A673 (cell line): ENCODE measurements around the gene C11orf16. TPM values are rescaled to one million over a fixed set of nuclear protein-coding genes. Genes with fewer than 3 reads are reported as not detected.

ENCODE experiments used
- BruUV-seq: library from RNA; stranded (reverse); fragments of 400-500 nt; replicated peaks from 2 replicates; lab custom pipeline; 2021; lab: Mats Ljungman, UMichigan
- CTCF ChIA-PET: fragments of 300-600 bp; sonication (Branson Sonifier 250); formaldehyde crosslinking; loops from one replicate; lab custom pipeline; 2022; ENCODE audit warnings: antibody characterized with exemption; lab: Charles Lee
- POLR2A ChIA-PET: fragments of 300-600 bp; sonication (Branson Sonifier 250); formaldehyde crosslinking; loops from one replicate; lab custom pipeline; 2022; ENCODE audit warnings: antibody characterized with exemption; ENCODE audit not compliant: low non-redundant PET; lab: Charles Lee
- DNase-seq: peaks from one replicate; pipeline ENCODE4 v3.0.0-alpha.2; 2015; ENCODE audit warnings: low spot score
- H3K27ac ChIP-seq: fragments of 200-600 bp; sonication (generic); 2 replicates; pipeline ENCODE4 v1.5.1; 2016; ENCODE audit warnings: mixed run types, low read depth, mild to moderate bottlenecking, mixed read lengths, antibody characterized with exemption, low read length; ENCODE audit not compliant: poor library complexity, severe bottlenecking
- H3K27me3 ChIP-seq: fragments of 200-600 bp; sonication (generic); replicated peaks from 2 replicates; pipeline ENCODE4 v1.6.1; 2017; ENCODE audit warnings: mixed run types, low read depth, mild to moderate bottlenecking, mixed read lengths, antibody characterized with exemption, low read length; ENCODE audit not compliant: insufficient read depth, poor library complexity
- H3K36me3 ChIP-seq: fragments of 200-600 bp; sonication (generic); 2 replicates; pipeline ENCODE4 v1.6.1; 2016; ENCODE audit warnings: mixed run types, mild to moderate bottlenecking, mixed read lengths, antibody characterized with exemption, low read length; ENCODE audit not compliant: insufficient read depth, poor library complexity, severe bottlenecking
- H3K4me1 ChIP-seq: fragments of 200-600 bp; sonication (generic); 2 replicates; pipeline ENCODE4 v1.6.1; 2017; ENCODE audit warnings: mixed run types, mild to moderate bottlenecking, mixed read lengths, antibody characterized with exemption, low read length; ENCODE audit not compliant: insufficient read depth, poor library complexity, severe bottlenecking
- H3K4me3 ChIP-seq: fragments of 200-600 bp; sonication (generic); 2 replicates; pipeline ENCODE4 v1.5.1; 2016; ENCODE audit warnings: low read depth, mixed run types, mild to moderate bottlenecking, mixed read lengths, low read length; ENCODE audit not compliant: poor library complexity, severe bottlenecking
- H3K9me3 ChIP-seq: fragments of 200-600 bp; sonication (generic); 2 replicates; pipeline ENCODE4 v1.6.1; 2016; ENCODE audit warnings: mixed run types, low read depth, mild to moderate bottlenecking, mixed read lengths, antibody characterized with exemption, low read length; ENCODE audit not compliant: poor library complexity, severe bottlenecking
- EZH2 ChIP-seq: fragments of 200-600 bp; sonication (generic); IDR thresholded peaks from 2 replicates; pipeline ENCODE4 v1.6.1; 2017; ENCODE audit warnings: borderline replicate concordance, low read depth, mild to moderate bottlenecking, mixed read lengths, antibody characterized with exemption, low read length; ENCODE audit not compliant: poor library complexity, severe bottlenecking
- intact Hi-C: fragments of 100-400 bp; cut with micrococcal nuclease; formaldehyde crosslinking; loops from one replicate; pipeline ENCODE4 v1.10.0; 2022; ENCODE audit not compliant: unreplicated experiment
- total RNA-seq: library from RNA; stranded (reverse); gene quantifications from 2 replicates; pipeline ENCODE4 v1.2.3, GENCODE V29; 2021
- TF ChIP-seq, protein P1 (sequence below): fragments of 300-800, 200-600 bp; sonication (generic); conservative IDR thresholded peaks from 2 replicates; pipeline ENCODE4 v1.5.1; 2017; ENCODE audit warnings: low read depth, mild to moderate bottlenecking, antibody characterized with exemption, low read length, moderate library complexity, mixed read lengths

C11orf16 gene
- total RNA-seq, 1 experiment from 2014 or later: not detected

DNA sequence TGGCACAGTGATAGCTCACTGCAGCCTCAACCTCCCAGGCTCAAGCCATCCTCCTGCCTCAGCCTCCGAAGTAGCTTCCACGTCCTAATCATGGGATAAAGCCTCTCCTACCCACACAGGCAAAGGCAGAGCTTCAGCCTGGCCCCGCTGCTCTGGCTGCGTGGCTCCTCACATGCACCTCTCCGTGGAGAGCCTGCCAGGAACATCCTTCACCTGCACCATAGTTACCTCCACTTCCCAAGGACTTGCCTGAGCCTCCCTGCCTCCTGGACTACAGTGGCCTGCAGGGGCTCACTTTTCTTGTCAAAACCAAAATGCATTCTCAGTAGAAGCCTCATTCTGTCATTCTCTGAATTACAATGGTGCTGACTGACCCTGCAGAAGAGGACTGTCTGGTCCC lies 6.5 kb downstream of the C11orf16 start:
- H3K27ac ChIP-seq: no peak overlapping the region
- ChIA-PET CTCF (interaction anchor here (0.7 kb wide), 1 partner anchor 254 kb away, joined by 10 read pairs; no protein-coding TSS in a partner anchor), POLR2A (no interaction called here)
- no peaks in the 10 kb centered on the region for H3K36me3 ChIP-seq
- H3K4me1 ChIP-seq: no peaks in the 10 kb centered on the region
- H3K27me3 ChIP-seq: no peaks in the 10 kb centered on the region
- intact Hi-C loops: no loop called here
- DNase-seq: no peak
- TF ChIP-seq, protein P1, sequence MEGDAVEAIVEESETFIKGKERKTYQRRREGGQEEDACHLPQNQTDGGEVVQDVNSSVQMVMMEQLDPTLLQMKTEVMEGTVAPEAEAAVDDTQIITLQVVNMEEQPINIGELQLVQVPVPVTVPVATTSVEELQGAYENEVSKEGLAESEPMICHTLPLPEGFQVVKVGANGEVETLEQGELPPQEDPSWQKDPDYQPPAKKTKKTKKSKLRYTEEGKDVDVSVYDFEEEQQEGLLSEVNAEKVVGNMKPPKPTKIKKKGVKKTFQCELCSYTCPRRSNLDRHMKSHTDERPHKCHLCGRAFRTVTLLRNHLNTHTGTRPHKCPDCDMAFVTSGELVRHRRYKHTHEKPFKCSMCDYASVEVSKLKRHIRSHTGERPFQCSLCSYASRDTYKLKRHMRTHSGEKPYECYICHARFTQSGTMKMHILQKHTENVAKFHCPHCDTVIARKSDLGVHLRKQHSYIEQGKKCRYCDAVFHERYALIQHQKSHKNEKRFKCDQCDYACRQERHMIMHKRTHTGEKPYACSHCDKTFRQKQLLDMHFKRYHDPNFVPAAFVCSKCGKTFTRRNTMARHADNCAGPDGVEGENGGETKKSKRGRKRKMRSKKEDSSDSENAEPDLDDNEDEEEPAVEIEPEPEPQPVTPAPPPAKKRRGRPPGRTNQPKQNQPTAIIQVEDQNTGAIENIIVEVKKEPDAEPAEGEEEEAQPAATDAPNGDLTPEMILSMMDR: no peak
- no peak for TF ChIP-seq EZH2
- no peak overlapping the region for H3K4me3 ChIP-seq
- H3K9me3 ChIP-seq: no peaks in the 10 kb centered on the region
- BruUV-seq: no TSS peak

DNA sequence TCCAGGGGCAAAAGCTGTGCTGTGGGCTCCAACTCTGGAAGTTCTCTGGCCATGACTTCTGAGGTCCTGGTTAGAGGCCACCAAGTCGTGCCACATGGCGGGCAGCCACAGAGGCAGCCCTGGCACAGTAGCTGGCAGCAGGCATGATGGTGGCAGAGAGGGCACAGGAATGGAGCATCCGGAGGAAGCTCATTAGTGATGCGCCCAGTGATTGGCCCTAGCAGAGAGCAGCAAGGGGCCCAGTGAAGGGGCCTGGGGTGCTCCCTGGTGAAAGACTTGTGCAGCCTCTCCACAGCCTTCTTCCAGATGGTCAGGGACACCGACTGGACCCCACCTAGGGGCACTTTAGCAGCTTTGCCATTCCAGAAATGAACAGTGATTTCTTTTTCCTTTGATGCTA lies 7.0 kb downstream of the C11orf16 start:
- Histone ChIP-seq H3K27me3 (no peaks in the 10 kb centered on the region), H3K9me3 (no peaks in the 10 kb centered on the region), H3K27ac (no peak overlapping the region), H3K36me3 (no peaks in the 10 kb centered on the region), H3K4me1 (no peaks in the 10 kb centered on the region), H3K4me3 (no peak overlapping the region)
- intact Hi-C loops: no loop called here
- no peak for DNase-seq
- CTCF ChIA-PET: interaction anchor here (0.7 kb wide), 1 partner anchor 255 kb away, joined by 10 read pairs; no protein-coding TSS in a partner anchor
- POLR2A ChIA-PET: interaction anchor here (0.7 kb wide), 1 partner anchor 51 kb away, joined by 10 read pairs; no protein-coding TSS in a partner anchor
- no TSS peak for BruUV-seq
- TF ChIP-seq EZH2: no peak
- TF ChIP-seq, protein P1: no peak

DNA sequence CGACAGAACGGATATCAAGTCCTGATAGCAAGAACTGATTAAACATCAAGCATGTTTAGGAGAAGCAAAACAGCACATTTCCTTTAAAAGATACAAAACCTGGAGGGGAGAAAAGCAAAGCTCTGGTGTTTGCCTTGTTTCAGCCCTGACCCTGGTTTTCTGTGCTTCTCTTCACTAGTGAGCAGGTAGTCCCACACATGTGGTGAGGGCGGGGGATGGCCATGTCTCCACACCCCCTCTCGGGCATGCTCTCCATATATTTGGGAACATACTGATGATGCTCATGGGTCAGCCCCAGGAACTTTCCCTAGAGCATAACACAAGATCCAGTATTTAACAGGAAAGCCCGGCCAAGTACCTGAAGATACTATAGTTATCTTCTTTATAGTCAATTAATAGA lies 10.1 kb downstream of the C11orf16 start:
- no TSS peak for BruUV-seq
- ChIA-PET CTCF (interaction anchor here (0.5 kb wide), 1 partner anchor 118 kb away, joined by 4 read pairs; no protein-coding TSS in a partner anchor), POLR2A (no interaction called here)
- Histone ChIP-seq H3K27ac (no peak overlapping the region), H3K4me1 (no peaks in the 10 kb centered on the region), H3K9me3 (no peaks in the 10 kb centered on the region), H3K36me3 (peaks cover 21% of the 10 kb centered on the region), H3K4me3 (no peak overlapping the region), H3K27me3 (no peaks in the 10 kb centered on the region)
- DNase-seq: no peak
- TF ChIP-seq, protein P1: no peak
- TF ChIP-seq EZH2: no peak
- intact Hi-C loops: no loop called here
